HUES64 (cell line): Measurements from ENCODE around the gene NTRK3.

Source experiments
- H3K27ac ChIP-seq: 2 replicates; pipeline ENCODE4 v1.7.0; 2013; ENCODE audit warnings: low read depth, low read length, inconsistent platforms
- H3K27me3 ChIP-seq: 2 replicates; pipeline ENCODE4 v1.6.1; 2013; ENCODE audit warnings: mild to moderate bottlenecking, low read length; ENCODE audit not compliant: insufficient read depth
- H3K36me3 ChIP-seq: 2 replicates; pipeline ENCODE4 v1.6.1; 2013; ENCODE audit warnings: mild to moderate bottlenecking, low read length; ENCODE audit not compliant: insufficient read depth
- H3K4me1 ChIP-seq: 2 replicates; pipeline ENCODE4 v1.6.1; 2013; ENCODE audit warnings: mild to moderate bottlenecking, low read length, moderate library complexity; ENCODE audit not compliant: insufficient read depth
- H3K4me3 ChIP-seq: 2 replicates; pipeline ENCODE4 v1.5.1; 2013; ENCODE audit warnings: mild to moderate bottlenecking, low read length, moderate library complexity
- H3K9ac ChIP-seq: 2 replicates; pipeline ENCODE4 v1.6.1; 2013; ENCODE audit warnings: mild to moderate bottlenecking, low read depth, low read length
- H3K9me3 ChIP-seq: 2 replicates; pipeline ENCODE4 v1.6.1; 2013; ENCODE audit warnings: low read depth, low read length; ENCODE audit not compliant: insufficient read depth
- WGBS: fragments of 150-250, 120-280 bp; methylation state at CpG from one replicate; pipeline ENCODE4 v1.1.7; 2013; ENCODE audit warnings: missing lambda C conversion rate; 5-methylcytosine and 5-hydroxymethylcytosine counted together

Gene NTRK3

DNA sequence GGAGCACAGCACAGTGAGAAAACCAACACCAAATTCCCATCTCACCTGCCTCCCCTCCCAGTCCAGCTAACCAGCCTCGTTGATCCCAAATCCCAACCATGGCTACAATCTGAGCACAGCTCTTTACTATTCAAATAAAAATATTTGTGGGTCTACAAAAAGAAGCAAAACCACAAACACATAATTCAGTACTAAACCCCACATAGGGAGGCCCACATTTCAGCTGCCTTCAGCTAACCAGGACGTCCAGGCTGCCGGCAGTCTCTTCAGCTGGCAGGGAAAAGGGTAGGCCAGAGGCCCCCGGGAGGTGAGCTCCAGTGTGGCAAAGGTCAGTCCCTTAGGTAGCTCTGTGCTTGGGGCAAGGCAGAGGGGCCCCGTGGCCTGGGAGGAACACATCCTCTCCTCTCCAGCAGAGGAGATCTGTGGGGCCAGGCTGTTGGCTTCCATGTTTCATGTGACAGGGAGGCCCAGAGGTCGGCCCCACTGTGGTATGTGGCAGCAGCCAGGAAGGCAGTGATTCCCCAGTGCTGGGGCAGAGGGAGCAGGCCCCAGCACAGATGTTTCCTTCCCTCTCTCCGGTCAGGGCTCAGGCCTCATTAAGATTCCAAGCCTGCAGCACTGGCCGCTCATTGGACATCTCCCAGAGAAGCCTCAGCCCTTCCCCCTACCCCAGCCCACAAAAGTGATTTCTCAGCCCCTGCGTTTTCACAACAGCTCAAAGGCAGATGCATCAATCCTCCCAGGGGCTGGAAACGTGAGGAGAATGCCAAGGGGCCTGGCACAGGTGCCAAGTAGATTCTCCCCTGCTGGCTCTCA is 381.4 kb downstream of the NTRK3 start:
- no peak overlapping the region for H3K9ac ChIP-seq

GRCh38 chr15:87873516-87873915 is 383.0 kb downstream of the NTRK3 start:
- Histone ChIP-seq H3K27me3 (no peaks in the 10 kb centered on the region), H3K36me3 (no peaks in the 10 kb centered on the region), H3K9me3 (no peaks in the 10 kb centered on the region), H3K27ac (no peak overlapping the region), H3K4me3 (no peak overlapping the region), H3K4me1 (peaks cover 6% of the 10 kb centered on the region; the same call in 1 of the 2 replicates), H3K9ac (no peak overlapping the region)
- 91% methylated on average over 8 of the region's 8 CpGs for WGBS

More for the DNA sequence above, 381.4 kb downstream of the NTRK3 start:
- Histone ChIP-seq H3K36me3 (no peaks in the 10 kb centered on the region), H3K4me3 (no peak overlapping the region), H3K4me1 (peaks cover 6% of the 10 kb centered on the region; the same call in 1 of the 2 replicates), H3K9me3 (no peaks in the 10 kb centered on the region), H3K27me3 (no peaks in the 10 kb centered on the region), H3K27ac (no peak overlapping the region)
- 76% methylated on average over 10 of the region's 10 CpGs for WGBS

GRCh38 chr15:87871731-87872320 is 384.7 kb downstream of the NTRK3 start:
- H3K9me3 ChIP-seq: no peaks in the 10 kb centered on the region
- peaks cover 6% of the 10 kb centered on the region; the same call in 1 of the 2 replicates for H3K4me1 ChIP-seq
- H3K4me3 ChIP-seq: no peak overlapping the region
- 95% methylated on average over 3 of the region's 3 CpGs for WGBS
- no peak overlapping the region for H3K27ac ChIP-seq
- H3K9ac ChIP-seq: no peak overlapping the region
- H3K27me3 ChIP-seq: peaks cover 11% of the 10 kb centered on the region; the same call in 1 of the 2 replicates
- H3K36me3 ChIP-seq: no peaks in the 10 kb centered on the region

GRCh38 chr15:87871258-87871681 is 385.3 kb downstream of the NTRK3 start:
- H3K4me3 ChIP-seq: no peak overlapping the region
- peaks cover 11% of the 10 kb centered on the region; the same call in 1 of the 2 replicates for H3K27me3 ChIP-seq
- no peaks in the 10 kb centered on the region for H3K9me3 ChIP-seq
- H3K4me1 ChIP-seq: peaks cover 6% of the 10 kb centered on the region; the same call in 1 of the 2 replicates
- no peak overlapping the region for H3K9ac ChIP-seq
- 91% methylated on average over 1 of the region's 2 CpGs for WGBS
- H3K27ac ChIP-seq: no peak overlapping the region
- H3K36me3 ChIP-seq: no peaks in the 10 kb centered on the region

GRCh38 chr15:87866961-87867360 is 389.6 kb downstream of the NTRK3 start:
- Histone ChIP-seq H3K36me3 (no peaks in the 10 kb centered on the region), H3K9ac (no peak overlapping the region), H3K4me1 (no peaks in the 10 kb centered on the region), H3K4me3 (no peak overlapping the region), H3K27ac (no peak overlapping the region), H3K27me3 (peaks cover 29% of the 10 kb centered on the region), H3K9me3 (no peaks in the 10 kb centered on the region)
- WGBS: 9% methylated on average over 2 of the region's 3 CpGs

GRCh38 chr15:87863152-87863551 is 393.4 kb downstream of the NTRK3 start:
- H3K27me3 ChIP-seq: peaks cover 29% of the 10 kb centered on the region
- no peaks in the 10 kb centered on the region for H3K4me1 ChIP-seq
- H3K9me3 ChIP-seq: no peaks in the 10 kb centered on the region
- 55% methylated on average over 5 of the region's 5 CpGs for WGBS
- H3K4me3 ChIP-seq: no peak overlapping the region
- H3K9ac ChIP-seq: no peak overlapping the region
- H3K36me3 ChIP-seq: no peaks in the 10 kb centered on the region
- no peak overlapping the region for H3K27ac ChIP-seq

- Histone ChIP-seq H3K4me3 (no peak overlapping the region), H3K27ac (no peak overlapping the region), H3K9ac (no peak overlapping the region), H3K4me1 (no peaks in the 10 kb centered on the region), H3K27me3 (peaks cover 15% of the 10 kb centered on the region), H3K36me3 (no peaks in the 10 kb centered on the region), H3K9me3 (no peaks in the 10 kb centered on the region)
- 61% methylated on average over 3 of the region's 3 CpGs for WGBS
Observed at GRCh38 chr15:87860743-87861142, 395.8 kb downstream of the NTRK3 start.

DNA sequence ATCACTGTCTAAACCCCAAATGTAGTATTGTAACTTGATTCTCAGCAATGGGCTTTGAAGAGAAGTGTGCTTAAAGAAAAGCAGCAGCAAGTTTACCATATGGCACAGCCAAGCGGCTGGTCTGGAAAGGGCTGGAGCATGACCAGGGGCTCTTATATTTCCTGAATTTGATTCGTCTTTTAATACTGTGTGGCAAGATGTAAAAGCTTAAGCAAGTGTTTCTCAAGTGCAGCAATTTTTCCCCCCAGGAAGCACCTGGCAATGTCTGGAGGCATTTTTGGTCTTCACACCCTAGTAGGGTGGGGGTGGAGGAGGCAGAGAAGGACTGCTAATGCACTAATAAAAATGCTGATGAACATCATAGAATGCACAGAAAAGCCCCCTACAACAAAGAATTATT is 397.9 kb downstream of the NTRK3 start:
- Histone ChIP-seq H3K4me1 (no peaks in the 10 kb centered on the region), H3K27me3 (no peaks in the 10 kb centered on the region; the same call in 1 of the 2 replicates), H3K36me3 (no peaks in the 10 kb centered on the region), H3K9me3 (no peaks in the 10 kb centered on the region), H3K27ac (no peak overlapping the region), H3K9ac (no peak overlapping the region), H3K4me3 (no peak overlapping the region)
- WGBS: 89% methylated on average over 2 of the region's 2 CpGs

DNA sequence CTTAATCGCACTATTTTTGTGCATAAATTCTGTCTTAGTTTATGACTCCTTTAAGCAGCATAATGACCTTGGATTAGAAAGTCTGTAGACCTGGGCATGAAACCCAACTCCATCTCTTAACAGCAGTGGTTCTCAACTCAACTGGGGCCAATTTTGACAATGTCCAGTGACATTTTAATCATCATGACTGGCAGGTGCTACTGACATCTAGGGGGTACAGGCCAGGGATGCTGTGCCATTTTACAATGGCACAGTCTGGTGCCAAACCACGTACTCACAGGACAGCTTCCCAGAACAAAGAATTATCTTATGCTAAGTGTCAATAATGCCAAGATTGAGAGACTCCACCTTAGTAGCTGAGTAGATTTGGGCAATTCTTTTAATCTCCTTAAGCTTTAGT is 405.0 kb downstream of the NTRK3 start:
- Histone ChIP-seq H3K4me1 (no peaks in the 10 kb centered on the region), H3K27me3 (no peaks in the 10 kb centered on the region), H3K36me3 (no peaks in the 10 kb centered on the region), H3K4me3 (no peak overlapping the region), H3K9ac (no peak overlapping the region), H3K9me3 (no peaks in the 10 kb centered on the region), H3K27ac (no peak overlapping the region)
- WGBS: 88% methylated on average over 2 of the region's 2 CpGs

GRCh38 chr15:87850916-87851315 is 405.6 kb downstream of the NTRK3 start:
- H3K9me3 ChIP-seq: no peaks in the 10 kb centered on the region
- WGBS: 78% methylated on average over 4 of the region's 4 CpGs
- no peaks in the 10 kb centered on the region for H3K27me3 ChIP-seq
- no peaks in the 10 kb centered on the region for H3K36me3 ChIP-seq
- H3K4me3 ChIP-seq: no peak overlapping the region
- H3K9ac ChIP-seq: no peak overlapping the region
- H3K4me1 ChIP-seq: no peaks in the 10 kb centered on the region
- no peak overlapping the region for H3K27ac ChIP-seq

DNA sequence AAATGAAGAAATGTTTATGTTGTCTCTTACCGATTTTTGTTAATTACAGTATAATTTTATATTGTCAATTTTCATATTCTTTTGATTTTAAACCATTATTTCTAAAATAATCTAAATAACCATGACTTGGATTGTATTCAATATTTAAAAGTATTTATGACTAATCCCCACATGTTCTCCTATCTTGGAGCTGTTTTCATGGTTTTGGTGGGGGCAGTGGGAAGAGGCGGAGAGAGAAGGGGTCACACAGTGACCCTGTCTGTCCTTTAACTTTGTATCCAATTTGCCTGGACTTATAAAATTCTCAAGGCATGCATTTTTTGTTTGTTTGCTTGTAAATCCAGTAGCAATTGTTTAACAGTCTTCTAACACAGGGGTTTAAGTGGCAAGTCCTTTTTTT is 407.4 kb downstream of the NTRK3 start:
- H3K27ac ChIP-seq: no peak overlapping the region
- no peaks in the 10 kb centered on the region for H3K36me3 ChIP-seq
- no peak overlapping the region for H3K4me3 ChIP-seq
- no peaks in the 10 kb centered on the region for H3K9me3 ChIP-seq
- no peaks in the 10 kb centered on the region for H3K27me3 ChIP-seq
- WGBS: 90% methylated on average over 1 of the region's 2 CpGs
- H3K9ac ChIP-seq: no peak overlapping the region
- H3K4me1 ChIP-seq: no peaks in the 10 kb centered on the region
